Naive thymus-derived CD8-positive, alpha-beta T cell (primary cell): ENCODE measurements around the gene PLA2R1. TPM values are rescaled to one million over a fixed set of nuclear protein-coding genes. Genes with fewer than 3 reads are reported as not detected.

Source experiments
- ATAC-seq, 2 donors: fragments of 150-1000 bp; cut with Tn5 transposase in 1 of 2; sonication (Bioruptor Pico), chemical (Tn5 transposase) in 1 of 2; 1 replicate in 1 of 2; 2 replicates in 1 of 2; pipeline ENCODE4 v1.10.0; 2021; ENCODE audit warnings: mild to moderate bottlenecking in 2 of 2, moderate library complexity in 2 of 2
- POLR2A ChIA-PET: fragments of 350-600 bp; sonication (Branson Sonifier 250); formaldehyde crosslinking; loops from one replicate; lab custom pipeline; 2021; ENCODE audit warnings: antibody characterized with exemption; lab: Charles Lee
- DNase-seq, 10 donors: peaks; one replicate each; pipeline versions ENCODE4 v3.0.0 to v3.0.0-alpha.2; 2020 to 2022
- H3K27ac Mint-ChIP-seq, 10 donors: one replicate each; pipeline ENCODE4 v1.8.0; 2020 to 2022; ENCODE audit warnings: mild to moderate bottlenecking in 10 of 10, mixed read lengths in 10 of 10, moderate library complexity in 4 of 10, inconsistent platforms in 1 of 10
- H3K27me3 Mint-ChIP-seq, 5 donors: one replicate each; pipeline ENCODE4 v1.8.0; 2021 to 2022; ENCODE audit warnings: mixed read lengths in 5 of 5
- H3K36me3 Mint-ChIP-seq, 3 donors: one replicate each; pipeline ENCODE4 v1.8.0; 2020 to 2022; ENCODE audit warnings: mixed read lengths in 3 of 3, mild to moderate bottlenecking in 2 of 3, inconsistent platforms in 1 of 3
- H3K4me1 Mint-ChIP-seq, 4 donors: one replicate each; pipeline ENCODE4 v1.8.0; 2021 to 2022; ENCODE audit warnings: mixed read lengths in 4 of 4
- H3K4me3 Mint-ChIP-seq, 10 donors: one replicate each; pipeline ENCODE4 v1.8.0; 2020 to 2022; ENCODE audit warnings: mild to moderate bottlenecking in 10 of 10, mixed read lengths in 10 of 10, moderate library complexity in 6 of 10, inconsistent platforms in 1 of 10
- H3K9me3 Mint-ChIP-seq, 9 donors: one replicate each; pipeline ENCODE4 v1.8.0; 2020 to 2022; ENCODE audit warnings: mixed read lengths in 9 of 9, mild to moderate bottlenecking in 3 of 9, inconsistent platforms in 1 of 9, moderate library complexity in 1 of 9
- polyA plus RNA-seq, 3 donors: library from polyadenylated mRNA; unstranded; fragments of 300-500 nt; fragmentation: Illumina TruSeq; gene quantifications; one replicate each; pipeline ENCODE4 v1.2.3, GENCODE V29; 2021
- total RNA-seq, 8 experiments: library from RNA in 2 of 8; stranded (reverse) in 2 of 8; gene quantifications; one replicate each; pipeline ENCODE4 v1.2.3 and lab custom pipeline; 2021 to 2026

Gene PLA2R1
- total and polyA plus RNA-seq, 5 experiments from 2014 or later, result not detected

DNA sequence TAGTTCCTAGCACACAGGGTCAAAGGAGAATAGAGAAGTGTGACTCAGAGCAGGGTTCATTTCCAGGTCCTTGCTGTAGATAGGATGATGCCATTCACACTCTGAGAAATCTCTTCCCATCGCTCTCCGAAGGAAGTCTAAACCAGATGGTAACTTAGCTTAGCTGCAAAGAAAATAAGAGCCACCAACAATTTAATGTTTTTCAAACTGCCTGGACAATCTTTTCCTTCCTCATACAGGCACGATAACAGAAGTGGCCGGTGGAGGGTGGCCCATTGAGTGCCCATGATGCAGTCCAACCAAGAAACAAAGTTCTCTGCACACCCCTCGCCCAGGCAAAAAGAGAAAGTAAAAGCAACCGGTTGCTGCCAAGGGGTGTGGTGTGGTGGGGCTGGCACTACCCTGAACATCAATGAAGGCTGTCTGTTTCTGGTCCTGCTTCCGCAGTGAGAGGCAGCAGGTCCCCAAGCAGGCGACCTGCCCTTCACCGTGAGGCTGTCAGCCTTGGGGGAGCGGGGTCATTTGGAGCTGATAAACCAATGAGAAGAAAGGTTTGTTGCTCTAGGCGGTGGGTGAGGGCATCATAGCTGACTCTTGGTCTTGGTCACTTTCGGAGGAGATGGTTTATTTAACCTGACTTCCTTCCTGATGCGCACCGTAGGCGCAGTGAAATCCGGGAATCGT lies 158.8 kb downstream of the PLA2R1 start:
- peaks cover 25 to 46% (median 44%) of the 10 kb centered on the region in 4 donors for H3K4me1 Mint-ChIP-seq
- ATAC-seq, result peak; percentile 70 to 73
- no peaks in the 10 kb centered on the region for H3K9me3 Mint-ChIP-seq
- H3K36me3 Mint-ChIP-seq, result peaks cover 0 to 26% (median 8%) of the 10 kb centered on the region in 3 donors
- no peaks in the 10 kb centered on the region for H3K27me3 Mint-ChIP-seq
- POLR2A ChIA-PET, result interaction anchor here (0.6 to 2.0 kb wide), 9 partner anchors 11 to 1334 kb away, joined by 3 to 18 read pairs (median 5); partner anchors contain the start of genes MARCHF7 and WDSUB1
- H3K27ac Mint-ChIP-seq, result peak overlapping the region; percentile 98 to 100 (median 99)
- H3K4me3 Mint-ChIP-seq, result peak overlapping the region; percentile 94 to 100 (median 100)
- DNase-seq, result peak; percentile 47 to 85 (median 70)

DNA sequence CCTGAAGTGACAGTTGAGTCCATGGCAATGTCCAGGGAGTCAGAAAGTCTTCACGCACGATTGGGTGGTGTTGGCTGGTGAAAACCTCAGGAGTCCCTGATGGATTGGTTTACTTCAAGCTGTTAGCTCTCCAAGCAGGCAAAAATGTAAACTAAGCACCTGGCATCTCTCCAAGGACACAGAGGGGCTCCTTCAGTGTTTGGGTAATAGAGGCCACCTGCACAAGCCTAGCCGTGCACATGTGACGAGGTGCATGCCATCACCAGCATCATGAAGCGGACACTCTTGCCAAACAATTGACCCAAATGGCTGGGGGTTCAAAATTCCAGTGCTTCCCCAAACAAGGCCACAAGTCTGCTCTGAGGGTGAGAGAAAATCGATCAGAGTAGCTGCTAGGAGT lies 159.7 kb downstream of the PLA2R1 start:
- Mint-ChIP-seq H3K4me1 (peaks cover 28 to 55% (median 51%) of the 10 kb centered on the region in 4 donors), H3K9me3 (no peaks in the 10 kb centered on the region)
- POLR2A ChIA-PET, result interaction anchor here (0.8 to 1.0 kb wide), 2 partner anchors 106 to 143 kb away, joined by 4 to 5 read pairs; no protein-coding TSS in a partner anchor

DNA sequence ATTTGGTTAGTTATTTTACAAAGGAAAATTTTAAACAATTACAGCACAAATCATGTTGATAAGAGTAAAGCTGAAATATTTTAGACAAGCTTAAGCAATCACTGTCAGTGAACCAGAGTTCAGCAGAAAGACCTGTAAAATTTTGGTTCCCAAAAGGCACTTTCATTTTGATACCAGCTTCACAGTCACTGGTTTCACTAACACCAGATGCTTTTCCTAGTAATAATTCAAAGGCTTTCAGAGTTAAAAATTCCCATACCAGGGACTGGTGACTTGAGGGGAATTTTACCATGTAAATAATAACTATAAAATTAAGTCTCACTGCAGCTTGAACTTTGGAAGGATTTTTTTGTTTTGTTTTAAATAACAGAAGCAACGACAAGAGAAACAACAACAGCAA lies 162.1 kb downstream of the PLA2R1 start:
- Mint-ChIP-seq H3K27ac (peak overlapping the region in 1 of 10 donors; percentile 38), H3K4me1 (peaks cover 36 to 74% (median 67%) of the 10 kb centered on the region in 4 donors), H3K4me3 (no peak overlapping the region), H3K9me3 (no peaks in the 10 kb centered on the region), H3K36me3 (peaks cover 0 to 51% (median 8%) of the 10 kb centered on the region in 3 donors), H3K27me3 (no peaks in the 10 kb centered on the region)
- DNase-seq, result no peak
- POLR2A ChIA-PET, result no interaction called here
- ATAC-seq, result no peak

More for the DNA sequence above, 159.7 kb downstream of the PLA2R1 start:
- DNase-seq (no peak), ATAC-seq (no peak)
- H3K36me3 Mint-ChIP-seq, result peaks cover 0 to 34% (median 8%) of the 10 kb centered on the region in 3 donors
- peak overlapping the region; percentile 98 to 100 (median 99) for H3K27ac Mint-ChIP-seq
- peak overlapping the region; percentile 94 to 100 (median 100) for H3K4me3 Mint-ChIP-seq
- H3K27me3 Mint-ChIP-seq, result no peaks in the 10 kb centered on the region

DNA sequence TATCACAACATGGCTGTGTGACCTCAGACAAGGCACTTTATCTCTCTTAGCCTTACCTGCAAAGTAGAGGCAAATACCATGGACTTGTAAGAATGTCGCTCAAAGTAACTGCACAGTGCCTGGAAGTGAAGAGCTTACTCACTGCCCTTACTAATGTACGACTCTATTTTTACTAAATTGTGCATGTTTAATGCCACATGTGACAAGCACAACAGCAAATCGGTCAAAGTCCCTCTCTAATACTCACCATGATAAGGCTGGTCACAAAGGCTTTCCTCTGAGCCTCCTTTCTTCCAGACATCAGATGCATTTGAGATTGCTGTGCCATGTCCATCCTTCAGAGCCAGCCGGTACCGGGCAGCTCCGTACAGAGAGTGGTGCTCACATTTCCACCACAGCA lies 164.0 kb downstream of the PLA2R1 start:
- no peaks in the 10 kb centered on the region for H3K27me3 Mint-ChIP-seq
- H3K27ac Mint-ChIP-seq, result peak overlapping the region in 2 of 10 donors; percentile 34 to 46
- ATAC-seq (no peak), DNase-seq (no peak)
- POLR2A ChIA-PET, result no interaction called here
- H3K36me3 Mint-ChIP-seq, result peaks cover 5 to 62% (median 12%) of the 10 kb centered on the region in 3 donors
- H3K4me3 Mint-ChIP-seq, result no peak overlapping the region
- H3K4me1 Mint-ChIP-seq, result peaks cover 36 to 73% (median 66%) of the 10 kb centered on the region in 4 donors
- H3K9me3 Mint-ChIP-seq, result no peaks in the 10 kb centered on the region

DNA sequence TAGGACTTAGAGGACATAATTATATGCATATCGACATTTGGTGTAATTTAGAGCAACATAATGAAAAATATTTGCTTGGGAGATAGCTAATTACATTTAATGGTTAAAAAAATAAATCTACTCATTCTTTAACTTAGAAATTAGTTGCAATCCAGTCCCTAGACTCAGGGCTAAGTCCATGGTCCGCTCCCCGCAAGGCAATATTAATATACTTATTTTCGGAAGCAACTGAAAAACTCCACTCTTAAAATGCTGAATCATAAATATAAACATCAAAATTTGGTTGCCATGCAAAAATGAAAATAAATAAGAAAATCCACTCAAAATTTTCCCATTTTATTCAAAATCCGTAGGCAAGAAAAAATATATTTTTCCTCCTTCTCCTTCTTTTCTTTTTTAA lies 164.7 kb downstream of the PLA2R1 start:
- Mint-ChIP-seq H3K36me3 (peaks cover 8 to 69% (median 17%) of the 10 kb centered on the region in 3 donors), H3K9me3 (no peaks in the 10 kb centered on the region), H3K27me3 (no peaks in the 10 kb centered on the region), H3K27ac (peak overlapping the region in 1 of 10 donors; percentile 34), H3K4me1 (peaks cover 30 to 72% (median 65%) of the 10 kb centered on the region in 4 donors), H3K4me3 (no peak overlapping the region)
- DNase-seq, result no peak
- POLR2A ChIA-PET, result interaction anchor here (0.5 kb wide), 1 partner anchor 23 kb away, joined by 3 read pairs; no protein-coding TSS in a partner anchor
- ATAC-seq, result no peak

DNA sequence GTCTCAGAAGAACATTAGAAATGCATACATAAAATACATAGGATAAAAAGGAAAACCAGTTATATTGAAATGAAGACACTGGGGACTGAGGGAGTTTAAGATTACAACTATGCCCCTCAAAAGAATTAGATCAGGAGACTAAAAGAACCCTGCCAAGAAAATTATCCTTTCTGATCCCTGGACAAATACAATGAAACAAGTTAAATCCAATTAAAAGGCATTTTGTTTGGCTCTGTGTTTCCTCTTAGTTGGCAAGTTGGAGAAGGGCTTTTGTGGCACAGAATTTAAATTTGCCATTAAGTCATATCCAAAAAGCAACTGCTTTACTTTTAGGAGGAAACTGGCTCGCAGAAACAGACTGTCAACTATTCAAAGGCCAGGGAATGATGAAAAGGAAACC lies 165.3 kb downstream of the PLA2R1 start:
- no peak for ATAC-seq
- H3K4me3 Mint-ChIP-seq, result no peak overlapping the region

DNA sequence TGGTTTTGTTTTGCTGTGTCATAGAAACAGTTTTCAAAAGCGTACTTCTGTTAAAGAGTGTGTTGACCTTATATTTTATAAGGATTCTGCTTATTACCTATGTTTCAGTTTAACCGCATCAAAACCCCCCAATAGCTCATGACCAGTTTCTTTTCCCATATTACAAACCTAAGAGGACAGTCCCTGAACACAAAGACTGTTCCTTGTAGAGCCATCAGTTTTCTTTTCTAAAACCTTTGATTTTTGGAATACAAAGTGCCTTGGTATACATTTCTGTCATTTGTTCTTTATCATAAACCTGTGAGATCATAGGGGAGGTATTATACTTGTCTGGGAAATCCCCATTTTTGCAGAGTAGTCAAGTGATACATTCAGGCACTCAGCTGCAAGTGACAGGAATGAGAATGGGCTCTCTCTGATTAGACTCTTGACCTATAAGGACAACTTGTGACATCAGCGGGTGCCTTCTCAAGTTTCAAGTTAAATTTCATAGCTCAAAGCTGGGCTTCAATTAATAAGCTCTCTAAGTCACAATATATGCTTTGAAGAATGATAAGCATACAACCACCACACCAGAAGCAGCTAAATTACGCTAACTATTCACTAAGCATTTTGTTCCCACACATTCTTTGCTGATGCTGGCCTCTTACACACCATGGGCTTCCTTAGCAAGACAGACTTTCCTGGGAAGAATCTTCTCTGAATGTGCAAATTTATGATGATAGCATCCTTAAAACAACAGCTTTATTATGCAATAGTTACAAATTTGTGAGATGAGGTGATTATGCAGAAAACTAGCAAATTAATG lies 167.0 kb downstream of the PLA2R1 start:
- ATAC-seq (no peak), DNase-seq (no peak)
- Mint-ChIP-seq H3K36me3 (peaks cover 8 to 68% (median 14%) of the 10 kb centered on the region in 3 donors), H3K27ac (peak overlapping the region in 1 of 10 donors; percentile 8), H3K4me1 (peaks cover 29 to 76% (median 65%) of the 10 kb centered on the region in 4 donors), H3K4me3 (no peak overlapping the region), H3K9me3 (no peaks in the 10 kb centered on the region), H3K27me3 (no peaks in the 10 kb centered on the region)
- POLR2A ChIA-PET, result no interaction called here

More for the DNA sequence above, 165.3 kb downstream of the PLA2R1 start:
- H3K27me3 Mint-ChIP-seq, result no peaks in the 10 kb centered on the region
- peaks cover 30 to 72% (median 63%) of the 10 kb centered on the region in 4 donors for H3K4me1 Mint-ChIP-seq
- no peaks in the 10 kb centered on the region for H3K9me3 Mint-ChIP-seq
- H3K36me3 Mint-ChIP-seq, result peaks cover 8 to 73% (median 18%) of the 10 kb centered on the region in 3 donors
- DNase-seq, result no peak
- H3K27ac Mint-ChIP-seq, result peak overlapping the region in 2 of 10 donors; percentile 7 to 34
- POLR2A ChIA-PET, result interaction anchor here (0.5 kb wide), 1 partner anchor 23 kb away, joined by 3 read pairs; no protein-coding TSS in a partner anchor

DNA sequence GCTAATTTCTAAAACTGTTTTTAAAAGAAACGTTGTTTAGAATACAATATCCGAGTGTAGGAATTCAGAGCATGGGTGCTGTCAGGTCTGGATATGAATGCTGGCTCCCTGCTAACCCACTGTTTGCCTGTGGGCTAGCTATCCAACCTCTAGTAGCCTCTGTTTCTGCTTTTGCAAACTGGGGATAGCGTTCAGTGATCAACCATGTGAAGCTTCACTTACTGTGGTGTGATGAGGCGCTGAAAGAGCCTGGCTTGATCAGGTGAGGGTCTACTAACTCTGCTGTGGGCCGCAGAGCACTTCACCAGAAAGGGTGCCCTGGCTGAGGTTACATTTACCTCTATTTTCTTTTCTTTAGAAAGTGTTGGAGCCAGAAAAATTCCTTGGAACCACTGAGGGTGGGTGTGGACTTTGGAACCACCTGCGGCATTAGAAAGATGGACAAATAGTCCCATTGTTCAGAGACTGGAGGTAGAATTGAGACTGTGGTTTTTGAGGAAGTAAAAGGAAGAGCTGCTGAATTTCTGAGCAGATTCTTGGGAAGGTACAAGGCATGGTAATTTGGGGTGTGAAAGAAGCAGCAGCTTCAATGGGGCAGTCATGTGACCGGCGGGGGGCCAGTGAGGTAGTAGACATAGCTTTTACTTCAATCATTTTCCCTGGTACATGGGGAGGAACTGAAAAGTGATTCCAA lies 168.1 kb downstream of the PLA2R1 start:
- Mint-ChIP-seq H3K27ac (peak overlapping the region in 3 of 10 donors; percentile 8 to 67 (median 51)), H3K36me3 (peaks cover 12 to 74% (median 19%) of the 10 kb centered on the region in 3 donors), H3K9me3 (no peaks in the 10 kb centered on the region), H3K4me1 (peaks cover 32 to 84% (median 61%) of the 10 kb centered on the region in 4 donors), H3K27me3 (no peaks in the 10 kb centered on the region), H3K4me3 (no peak overlapping the region)
- POLR2A ChIA-PET, result no interaction called here
- ATAC-seq (no peak), DNase-seq (no peak)

DNA sequence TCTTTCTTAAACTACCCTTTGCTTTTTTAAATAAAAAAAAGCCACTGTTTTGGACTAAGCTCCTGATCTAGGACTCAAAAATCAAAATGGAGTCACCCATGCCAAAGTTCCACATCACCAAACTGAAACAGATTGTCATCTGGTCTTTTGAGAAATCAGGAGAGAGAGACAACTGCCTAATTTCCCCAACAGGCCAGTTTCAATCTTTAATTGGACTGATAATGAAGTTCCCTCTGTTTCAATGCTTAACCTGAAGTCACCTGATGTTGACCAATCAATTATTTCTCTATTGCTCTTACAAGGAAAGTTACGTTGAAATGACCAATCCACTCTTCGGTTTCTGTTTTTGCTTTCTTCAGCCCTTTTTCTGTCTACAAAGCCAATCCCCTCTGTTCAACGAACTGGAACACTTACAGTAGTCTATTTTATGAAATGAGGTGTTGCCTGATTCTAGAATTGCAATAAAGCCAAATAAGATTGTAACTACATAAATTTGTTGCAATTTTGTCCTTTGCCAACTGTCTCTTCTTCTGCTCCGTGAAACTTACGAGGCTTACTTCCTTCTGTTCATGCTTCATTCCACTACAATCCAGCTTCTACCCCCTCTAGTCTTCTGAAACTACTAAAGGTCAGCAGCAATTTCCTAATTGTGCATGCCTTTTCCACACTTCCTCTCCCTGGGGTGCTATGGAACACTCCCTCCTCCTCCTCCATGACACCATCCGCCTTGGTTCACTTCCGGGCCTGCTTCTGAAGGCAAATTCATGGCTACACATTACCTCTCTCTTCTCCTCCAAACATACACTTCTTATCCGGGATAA lies 169.2 kb downstream of the PLA2R1 start:
- H3K36me3 Mint-ChIP-seq, result peaks cover 12 to 71% (median 19%) of the 10 kb centered on the region in 3 donors
- POLR2A ChIA-PET, result no interaction called here
- no peak overlapping the region for H3K4me3 Mint-ChIP-seq
- no peaks in the 10 kb centered on the region for H3K9me3 Mint-ChIP-seq
- no peak for DNase-seq
- H3K4me1 Mint-ChIP-seq, result peaks cover 31 to 79% (median 55%) of the 10 kb centered on the region in 4 donors
- ATAC-seq, result no peak
- peak overlapping the region in 3 of 10 donors; percentile 15 to 72 (median 34) for H3K27ac Mint-ChIP-seq
- H3K27me3 Mint-ChIP-seq, result no peaks in the 10 kb centered on the region

DNA sequence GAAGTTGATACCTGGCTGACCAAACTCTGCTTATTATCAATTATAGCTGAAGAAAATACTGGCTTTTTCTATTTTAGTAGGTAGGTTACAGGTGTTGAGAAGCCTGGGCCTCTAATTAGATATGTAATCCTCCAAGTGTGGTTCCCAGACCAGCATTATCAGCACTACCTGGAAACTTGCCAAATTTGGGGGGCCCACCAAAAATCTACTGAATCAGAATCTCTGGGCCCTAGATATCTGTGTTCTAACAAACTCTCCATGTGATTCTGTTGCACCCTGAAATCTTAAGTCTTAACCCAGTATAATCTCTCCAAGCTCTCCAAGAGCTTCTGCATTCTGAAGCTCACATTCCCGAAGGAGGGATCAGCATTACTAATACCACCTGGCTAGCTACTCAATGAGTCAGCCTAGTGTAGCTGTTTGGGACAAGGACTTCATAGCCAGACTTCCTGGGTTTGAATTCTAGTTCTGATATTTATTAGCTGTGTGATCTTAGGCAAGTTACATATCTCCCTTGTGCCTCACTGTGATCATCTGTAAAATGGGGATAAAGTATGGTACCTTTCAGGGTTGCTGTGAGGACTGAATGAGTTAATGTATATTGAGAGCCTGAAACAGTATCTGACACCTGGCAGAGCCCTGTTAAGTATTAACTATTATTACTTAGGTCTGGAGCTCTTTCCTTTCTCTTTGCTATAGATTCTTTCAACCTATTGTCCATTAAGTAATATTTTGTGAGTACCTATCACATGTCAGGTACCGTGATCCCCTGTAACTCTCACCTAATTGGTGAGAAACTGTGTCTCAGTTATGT lies 170.3 kb downstream of the PLA2R1 start:
- peak overlapping the region in 1 of 10 donors; percentile 17 for H3K27ac Mint-ChIP-seq
- no peaks in the 10 kb centered on the region for H3K9me3 Mint-ChIP-seq
- DNase-seq (no peak), ATAC-seq (no peak)
- peaks cover 12 to 70% (median 19%) of the 10 kb centered on the region in 3 donors for H3K36me3 Mint-ChIP-seq
- H3K4me1 Mint-ChIP-seq, result peaks cover 24 to 69% (median 48%) of the 10 kb centered on the region in 4 donors
- POLR2A ChIA-PET, result interaction anchor here (0.6 kb wide), 1 partner anchor 97 kb away, joined by 3 read pairs; no protein-coding TSS in a partner anchor
- no peaks in the 10 kb centered on the region for H3K27me3 Mint-ChIP-seq
- no peak overlapping the region for H3K4me3 Mint-ChIP-seq

DNA sequence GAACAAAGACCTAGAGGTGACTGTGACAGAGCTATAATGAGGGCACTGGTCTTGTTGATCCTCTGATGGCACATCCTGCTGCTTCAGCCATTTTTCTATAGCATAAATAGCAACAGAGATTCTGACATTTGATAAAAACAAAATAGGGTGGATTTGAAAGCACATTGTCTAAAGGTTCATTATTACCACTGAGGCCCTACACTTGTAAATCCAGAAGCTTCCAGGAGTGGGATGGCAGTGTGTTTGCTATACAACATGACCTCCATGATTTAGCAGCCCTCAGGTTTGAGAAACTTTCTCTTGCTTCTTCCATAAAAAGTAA lies 171.2 kb downstream of the PLA2R1 start:
- H3K36me3 Mint-ChIP-seq, result peaks cover 12 to 68% (median 19%) of the 10 kb centered on the region in 3 donors
- peaks cover 20 to 60% (median 41%) of the 10 kb centered on the region in 4 donors for H3K4me1 Mint-ChIP-seq
- POLR2A ChIA-PET, result no interaction called here
- H3K27ac Mint-ChIP-seq, result peak overlapping the region in 1 of 10 donors; percentile 75
- H3K27me3 Mint-ChIP-seq, result no peaks in the 10 kb centered on the region
- no peak overlapping the region for H3K4me3 Mint-ChIP-seq
- ATAC-seq (no peak), DNase-seq (no peak)
- H3K9me3 Mint-ChIP-seq, result no peaks in the 10 kb centered on the region
